Neural cell (in vitro differentiated cells): ENCODE measurements around the gene CADM1. TPM values are rescaled to one million over a fixed set of nuclear protein-coding genes. Genes with fewer than 3 reads are reported as not detected.

Source experiments
- H2AFZ ChIP-seq: fragments of 200-600, 300-800 bp; sonication (generic), shearing (Covaris generic); 2 replicates; pipeline ENCODE4 v1.6.0; 2014; ENCODE audit warnings: low read depth, mild to moderate bottlenecking, antibody characterized with exemption, low read length, moderate library complexity
- H3F3A ChIP-seq: fragments of 200-600 bp; shearing (Covaris generic); 2 replicates; pipeline ENCODE4 v1.6.1; 2016; ENCODE audit warnings: mild to moderate bottlenecking, moderate library complexity, mixed read lengths, antibody characterized with exemption, low read length; ENCODE audit not compliant: insufficient read depth, poor library complexity, severe bottlenecking
- H3K27ac ChIP-seq: fragments of 200-600, 300-800 bp; sonication (generic), shearing (Covaris generic); 2 replicates; pipeline ENCODE4 v1.5.1; 2014; ENCODE audit warnings: mild to moderate bottlenecking, low read length, moderate library complexity
- H3K27me3 ChIP-seq: fragments of 300-800, 200-600 bp; sonication (generic), shearing (Covaris generic); 2 replicates; pipeline ENCODE4 v1.6.0; 2014; ENCODE audit warnings: mild to moderate bottlenecking, low read depth, low read length, moderate library complexity; ENCODE audit not compliant: insufficient read depth
- H3K36me3 ChIP-seq: fragments of 300-800, 200-600 bp; sonication (generic), shearing (Covaris generic); 2 replicates; pipeline ENCODE4 v1.5.1; 2014; ENCODE audit warnings: mild to moderate bottlenecking, antibody characterized with exemption, low read length, moderate library complexity; ENCODE audit not compliant: insufficient read depth
- H3K4me2 ChIP-seq: fragments of 300-800, 200-600 bp; sonication (generic), shearing (Covaris generic); 2 replicates; pipeline ENCODE4 v1.6.0; 2014; ENCODE audit warnings: mild to moderate bottlenecking, low read length
- H3K4me3 ChIP-seq: fragments of 300-800, 200-600 bp; sonication (generic), shearing (Covaris generic); 2 replicates; pipeline ENCODE4 v1.5.1; 2014; ENCODE audit warnings: mild to moderate bottlenecking, low read length, moderate library complexity
- H3K79me2 ChIP-seq: fragments of 200-600 bp; shearing (Covaris generic); replicated peaks from 2 replicates; pipeline ENCODE4 v1.6.0; 2014; ENCODE audit warnings: mild to moderate bottlenecking, low read length, moderate library complexity; ENCODE audit not compliant: insufficient read depth
- H3K9ac ChIP-seq: fragments of 300-800, 200-600 bp; sonication (generic), shearing (Covaris generic); 2 replicates; pipeline ENCODE4 v1.6.1; 2016; ENCODE audit warnings: mild to moderate bottlenecking, low read length, mixed read lengths
- H3K9me2 ChIP-seq: fragments of 200-600 bp; shearing (Covaris generic); 2 replicates; pipeline ENCODE4 v1.6.1; 2016; ENCODE audit warnings: mild to moderate bottlenecking, low read length, mixed read lengths; ENCODE audit not compliant: insufficient read depth
- H3K9me3 ChIP-seq: fragments of 200-600, 300-800 bp; sonication (generic), shearing (Covaris generic); 2 replicates; pipeline ENCODE4 v1.6.1; 2016; ENCODE audit warnings: mild to moderate bottlenecking, mixed run types, low read length, moderate library complexity, mixed read lengths
- H4K20me1 ChIP-seq: fragments of 200-600 bp; shearing (Covaris generic); 2 replicates; pipeline ENCODE4 v1.6.1; 2016; ENCODE audit warnings: mild to moderate bottlenecking, mixed run types; ENCODE audit not compliant: insufficient read depth
- CTCF ChIP-seq: fragments of 450-650 bp; IDR thresholded peaks from 2 replicates; pipeline ENCODE4 v1.5.1; 2014; ENCODE audit warnings: antibody characterized with exemption, mild to moderate bottlenecking, moderate library complexity; ENCODE audit not compliant: poor library complexity, severe bottlenecking
- EP300 ChIP-seq: fragments of 450-650 bp; conservative IDR thresholded peaks from 2 replicates; pipeline ENCODE4 v1.6.1; 2014; ENCODE audit warnings: antibody characterized with exemption, mild to moderate bottlenecking, moderate library complexity; ENCODE audit not compliant: poor library complexity, severe bottlenecking
- EZH2 ChIP-seq: fragments of 200-600, 300-800 bp; shearing (Covaris generic), sonication (generic); IDR thresholded peaks from 2 replicates; pipeline ENCODE4 v1.6.1; 2014; ENCODE audit warnings: antibody characterized with exemption, low read length, borderline replicate concordance, mild to moderate bottlenecking; ENCODE audit not compliant: insufficient read depth, poor library complexity, severe bottlenecking
- MXI1 ChIP-seq: fragments of 450-650 bp; conservative IDR thresholded peaks from 2 replicates; pipeline ENCODE4 v1.6.1; 2014; ENCODE audit warnings: antibody characterized with exemption, mild to moderate bottlenecking; ENCODE audit not compliant: poor library complexity, severe bottlenecking
- POLR2AphosphoS5 ChIP-seq: IDR thresholded peaks from 2 replicates; pipeline ENCODE4 v1.6.1; 2012
- RAD21 ChIP-seq: fragments of 450-650 bp; conservative IDR thresholded peaks from 2 replicates; pipeline ENCODE4 v1.6.1; 2014; ENCODE audit warnings: antibody characterized with exemption, mild to moderate bottlenecking, moderate library complexity
- REST ChIP-seq: IDR thresholded peaks from 2 replicates; pipeline ENCODE4 v1.6.1; 2012; ENCODE audit warnings: borderline replicate concordance
- SMC3 ChIP-seq: fragments of 450-650 bp; conservative IDR thresholded peaks from 2 replicates; pipeline ENCODE4 v1.6.1; 2014; ENCODE audit warnings: antibody characterized with exemption, mild to moderate bottlenecking, moderate library complexity; ENCODE audit not compliant: poor library complexity
- TAF1 ChIP-seq: IDR thresholded peaks from 2 replicates; pipeline ENCODE4 v1.6.1; 2012; ENCODE audit warnings: low read depth
- polyA plus RNA-seq: library from polyadenylated mRNA; depleted of rRNA; stranded (reverse); fragments of >200 nt; gene quantifications from 2 replicates; pipeline ENCODE4 v1.2.3, GENCODE V29; 2014

Gene CADM1
- polyA plus RNA-seq, 1 donor from 2014 or later, result 92.1 TPM

GRCh38 chr11:115247361-115247760 is 256.9 kb downstream of the CADM1 start:
- H3K9ac ChIP-seq, result no peak overlapping the region
- H4K20me1 ChIP-seq, result no peaks in the 10 kb centered on the region
- H3K4me3 ChIP-seq, result no peak overlapping the region
- no peak overlapping the region for H2AFZ ChIP-seq
- TF ChIP-seq SMC3 (no peak), CTCF (no peak), MXI1 (no peak), TAF1 (no peak), RAD21 (no peak)
- no peaks in the 10 kb centered on the region for H3K9me3 ChIP-seq
- H3K27me3 ChIP-seq, result no peaks in the 10 kb centered on the region
- H3K27ac ChIP-seq, result no peak overlapping the region
- no peaks in the 10 kb centered on the region for H3F3A ChIP-seq
- H3K4me2 ChIP-seq, result no peak overlapping the region
- no peaks in the 10 kb centered on the region for H3K79me2 ChIP-seq
- H3K36me3 ChIP-seq, result no peaks in the 10 kb centered on the region
- H3K9me2 ChIP-seq, result no peaks in the 10 kb centered on the region

GRCh38 chr11:115244758-115245157 is 259.5 kb downstream of the CADM1 start:
- no peak overlapping the region for H3K4me2 ChIP-seq
- H3K4me3 ChIP-seq, result no peak overlapping the region
- H3K9me3 ChIP-seq, result no peaks in the 10 kb centered on the region
- H3K27ac ChIP-seq, result no peak overlapping the region
- H3K9me2 ChIP-seq, result no peaks in the 10 kb centered on the region
- no peak overlapping the region for H2AFZ ChIP-seq
- no peaks in the 10 kb centered on the region for H3K36me3 ChIP-seq
- no peak overlapping the region for H3K9ac ChIP-seq
- no peaks in the 10 kb centered on the region for H3K27me3 ChIP-seq
- H4K20me1 ChIP-seq, result no peaks in the 10 kb centered on the region
- H3K79me2 ChIP-seq, result peaks cover 3% of the 10 kb centered on the region
- H3F3A ChIP-seq, result no peaks in the 10 kb centered on the region
- TF ChIP-seq TAF1 (no peak), MXI1 (no peak), EP300 (no peak), RAD21 (no peak), CTCF (no peak), EZH2 (no peak), POLR2AphosphoS5 (no peak), REST (no peak), SMC3 (no peak)
